Activated naive CD8-positive, alpha-beta T cell treated with anti-CD3 and anti-CD28 coated beads for 36 hours (primary cell): ENCODE data around the gene LFNG. TPM values are rescaled to one million over a fixed set of nuclear protein-coding genes. Genes with fewer than 3 reads are reported as not detected.

Experiments
- DNase-seq: peaks from one replicate; pipeline ENCODE4 v3.0.0; 2021
- H3K27ac Mint-ChIP-seq: one replicate; pipeline ENCODE4 v1.8.0; 2022; ENCODE audit warnings: mild to moderate bottlenecking, moderate library complexity, mixed read lengths
- H3K27me3 Mint-ChIP-seq: one replicate; pipeline ENCODE4 v1.8.0; 2022; ENCODE audit warnings: mild to moderate bottlenecking, mixed read lengths
- H3K36me3 Mint-ChIP-seq: one replicate; pipeline ENCODE4 v1.8.0; 2021; ENCODE audit warnings: mild to moderate bottlenecking, mixed read lengths
- H3K4me1 Mint-ChIP-seq: one replicate; pipeline ENCODE4 v1.8.0; 2021; ENCODE audit warnings: mixed read lengths
- H3K4me3 Mint-ChIP-seq: one replicate; pipeline ENCODE4 v1.8.0; 2022; ENCODE audit warnings: mild to moderate bottlenecking, moderate library complexity, mixed read lengths
- H3K9me3 Mint-ChIP-seq: one replicate; pipeline ENCODE4 v1.8.0; 2022; ENCODE audit warnings: mixed read lengths
- total RNA-seq, 2 experiments: library from RNA; stranded (reverse); gene quantifications; one replicate each; pipeline ENCODE4 v1.2.3, GENCODE V29; 2021

Gene LFNG
- 10 to 100 TPM; 21.0 to 25.8 TPM for total RNA-seq

- H3K4me3 Mint-ChIP-seq: peak within 1 kb of the TSS; percentile 94
- H3K27ac Mint-ChIP-seq: peak within 1 kb of the TSS; percentile 84
- no peaks in the 10 kb centered on the region for H3K9me3 Mint-ChIP-seq
- peaks cover 37% of the 10 kb centered on the region for H3K4me1 Mint-ChIP-seq
- DNase-seq: peak; percentile 92
- H3K27me3 Mint-ChIP-seq: no peaks in the 10 kb centered on the region
- H3K36me3 Mint-ChIP-seq: peaks cover 9% of the 10 kb centered on the region
These were observed at the start of gene LFNG for GRCh38 chr7:2519119-2519930. Gene LFNG (plus strand): TSS chr7:2519774. CDS start chr7:2519862, 88 bp downstream.

GRCh38 chr7:2470204-2471021, 49.2 kb upstream of the LFNG start:
- no peaks in the 10 kb centered on the region for H3K36me3 Mint-ChIP-seq

GRCh38 chr7:2471022-2471329, 48.6 kb upstream of the LFNG start:
- no peak for DNase-seq
- Mint-ChIP-seq H3K36me3 (no peaks in the 10 kb centered on the region), H3K4me3 (no peak overlapping the region), H3K9me3 (no peaks in the 10 kb centered on the region), H3K4me1 (peaks cover 4% of the 10 kb centered on the region), H3K27ac (no peak overlapping the region), H3K27me3 (peaks cover 16% of the 10 kb centered on the region)

More at GRCh38 chr7:2470204-2471021, 49.2 kb upstream of the LFNG start:
- H3K9me3 Mint-ChIP-seq: no peaks in the 10 kb centered on the region
- H3K27ac Mint-ChIP-seq: no peak overlapping the region
- H3K4me3 Mint-ChIP-seq: no peak overlapping the region
- peaks cover 4% of the 10 kb centered on the region for H3K4me1 Mint-ChIP-seq
- H3K27me3 Mint-ChIP-seq: peaks cover 16% of the 10 kb centered on the region
- no peak for DNase-seq

GRCh38 chr7:2471396-2471795, 48.2 kb upstream of the LFNG start:
- H3K27ac Mint-ChIP-seq: no peak overlapping the region
- no peaks in the 10 kb centered on the region for H3K36me3 Mint-ChIP-seq
- no peak overlapping the region for H3K4me3 Mint-ChIP-seq
- H3K9me3 Mint-ChIP-seq: no peaks in the 10 kb centered on the region
- peaks cover 16% of the 10 kb centered on the region for H3K27me3 Mint-ChIP-seq
- DNase-seq: no peak
- peaks cover 4% of the 10 kb centered on the region for H3K4me1 Mint-ChIP-seq

GRCh38 chr7:2472739-2473138, 46.8 kb upstream of the LFNG start:
- no peak for DNase-seq
- Mint-ChIP-seq H3K9me3 (no peaks in the 10 kb centered on the region), H3K36me3 (no peaks in the 10 kb centered on the region), H3K4me3 (no peak overlapping the region), H3K4me1 (peaks cover 7% of the 10 kb centered on the region), H3K27me3 (peaks cover 16% of the 10 kb centered on the region), H3K27ac (no peak overlapping the region)

- Mint-ChIP-seq H3K9me3 (no peaks in the 10 kb centered on the region), H3K36me3 (no peaks in the 10 kb centered on the region), H3K4me3 (no peak overlapping the region), H3K27ac (no peak overlapping the region), H3K4me1 (peaks cover 7% of the 10 kb centered on the region), H3K27me3 (peaks cover 16% of the 10 kb centered on the region)
- no peak for DNase-seq
These were observed 45.9 kb upstream of the LFNG start for GRCh38 chr7:2473496-2474180.

GRCh38 chr7:2474224-2474623, 45.4 kb upstream of the LFNG start:
- Mint-ChIP-seq H3K27me3 (peaks cover 11% of the 10 kb centered on the region), H3K9me3 (no peaks in the 10 kb centered on the region), H3K36me3 (no peaks in the 10 kb centered on the region), H3K4me3 (no peak overlapping the region), H3K4me1 (peaks cover 3% of the 10 kb centered on the region), H3K27ac (no peak overlapping the region)
- no peak for DNase-seq

GRCh38 chr7:2474813-2475677, 44.5 kb upstream of the LFNG start:
- no peak overlapping the region for H3K27ac Mint-ChIP-seq
- no peaks in the 10 kb centered on the region for H3K9me3 Mint-ChIP-seq
- H3K36me3 Mint-ChIP-seq: no peaks in the 10 kb centered on the region
- H3K27me3 Mint-ChIP-seq: peaks cover 5% of the 10 kb centered on the region
- peaks cover 3% of the 10 kb centered on the region for H3K4me1 Mint-ChIP-seq
- DNase-seq: no peak
- H3K4me3 Mint-ChIP-seq: no peak overlapping the region

GRCh38 chr7:2475678-2476015, 43.9 kb upstream of the LFNG start:
- Mint-ChIP-seq H3K36me3 (no peaks in the 10 kb centered on the region), H3K4me1 (peaks cover 3% of the 10 kb centered on the region), H3K27ac (no peak overlapping the region), H3K27me3 (peaks cover 2% of the 10 kb centered on the region), H3K9me3 (no peaks in the 10 kb centered on the region), H3K4me3 (no peak overlapping the region)
- DNase-seq: no peak

- Mint-ChIP-seq H3K4me1 (peaks cover 3% of the 10 kb centered on the region), H3K27me3 (no peaks in the 10 kb centered on the region), H3K4me3 (no peak within 1 kb of the TSS), H3K36me3 (no peaks in the 10 kb centered on the region), H3K27ac (no peak within 1 kb of the TSS), H3K9me3 (no peaks in the 10 kb centered on the region)
- no peak for DNase-seq
These were observed 43.3 kb upstream of the LFNG start, which contains the start of gene GRIFIN for GRCh38 chr7:2476298-2476697. Gene GRIFIN (minus strand): TSS chr7:2476398. CDS start chr7:2476383, 15 bp downstream.

- H3K36me3 Mint-ChIP-seq: no peaks in the 10 kb centered on the region
- H3K9me3 Mint-ChIP-seq: no peaks in the 10 kb centered on the region
- no peaks in the 10 kb centered on the region for H3K27me3 Mint-ChIP-seq
- H3K4me3 Mint-ChIP-seq: no peak overlapping the region
- no peak for DNase-seq
- peaks cover 3% of the 10 kb centered on the region for H3K4me1 Mint-ChIP-seq
- H3K27ac Mint-ChIP-seq: no peak overlapping the region
These were observed 42.7 kb upstream of the LFNG start for GRCh38 chr7:2476776-2477446.

GRCh38 chr7:2477447-2478398, 41.9 kb upstream of the LFNG start:
- no peak overlapping the region for H3K4me3 Mint-ChIP-seq
- H3K9me3 Mint-ChIP-seq: peaks cover under 1% of the 10 kb centered on the region
- peaks cover 3% of the 10 kb centered on the region for H3K4me1 Mint-ChIP-seq
- no peaks in the 10 kb centered on the region for H3K36me3 Mint-ChIP-seq
- peak; percentile 76 for DNase-seq
- no peaks in the 10 kb centered on the region for H3K27me3 Mint-ChIP-seq
- no peak overlapping the region for H3K27ac Mint-ChIP-seq

GRCh38 chr7:2478399-2478785, 41.2 kb upstream of the LFNG start:
- Mint-ChIP-seq H3K9me3 (peaks cover 3% of the 10 kb centered on the region), H3K27ac (no peak overlapping the region), H3K4me3 (no peak overlapping the region), H3K36me3 (no peaks in the 10 kb centered on the region), H3K4me1 (peaks cover 3% of the 10 kb centered on the region), H3K27me3 (no peaks in the 10 kb centered on the region)
- no peak for DNase-seq
